WTC11 (cell line): ENCODE data around the gene MPEG1. TPM values are rescaled to one million over a fixed set of nuclear protein-coding genes. Genes with fewer than 3 reads are reported as not detected.

ENCODE experiments used
- ATAC-seq: fragments of 200-7000 bp; cut with Tn5 transposase; 2 replicates; pipeline ENCODE4 v1.10.0; 2021; ENCODE audit warnings: mild to moderate bottlenecking, moderate library complexity
- CTCF ChIA-PET: fragments of 300-600 bp; sonication (Branson Sonifier 250); formaldehyde crosslinking; loops from one replicate; lab custom pipeline; 2021; ENCODE audit warnings: antibody characterized with exemption; lab: Charles Lee
- POLR2A ChIA-PET: fragments of 350-600 bp; sonication (Branson Sonifier 250); formaldehyde crosslinking; loops from one replicate; lab custom pipeline; 2021; ENCODE audit warnings: antibody characterized with exemption; lab: Charles Lee
- DNase-seq: peaks from one replicate; pipeline ENCODE4 v3.0.0; 2021; ENCODE audit warnings: low spot score
- H3K27ac Mint-ChIP-seq: 2 replicates; pipeline ENCODE4 v1.8.0; 2021; ENCODE audit warnings: mixed read lengths
- H3K27me3 Mint-ChIP-seq: 2 replicates; pipeline ENCODE4 v1.8.0; 2021; ENCODE audit warnings: low read depth, mild to moderate bottlenecking, moderate library complexity, mixed read lengths
- H3K36me3 Mint-ChIP-seq: 2 replicates; pipeline ENCODE4 v1.8.0; 2021; ENCODE audit warnings: mixed read lengths
- H3K4me1 Mint-ChIP-seq: 2 replicates; pipeline ENCODE4 v1.8.0; 2022; ENCODE audit warnings: mixed read lengths
- H3K4me3 Mint-ChIP-seq: 2 replicates; pipeline ENCODE4 v1.8.0; 2021; ENCODE audit warnings: mild to moderate bottlenecking, moderate library complexity, mixed read lengths
- H3K9me3 Mint-ChIP-seq: 2 replicates; pipeline ENCODE4 v1.8.0; 2021; ENCODE audit warnings: mixed read lengths
- CBFB ChIP-seq: sonication (generic); formaldehyde crosslinking; IDR thresholded peaks from 2 replicates; pipeline ENCODE4 v1.8.1; 2022; ENCODE audit warnings: mild to moderate bottlenecking, low read depth, missing genetic modification reagents
- ELF4 ChIP-seq: sonication (generic); formaldehyde crosslinking; IDR thresholded peaks from 2 replicates; pipeline ENCODE4 v1.8.1; 2022; ENCODE audit warnings: low read depth, mild to moderate bottlenecking, moderate library complexity, missing genetic modification reagents
- GTF2I ChIP-seq: fragments of 250-450 bp; sonication (Bioruptor Pico); conservative IDR thresholded peaks from 2 replicates; pipeline ENCODE4 v1.4.0; 2021; ENCODE audit warnings: mild to moderate bottlenecking
- HMGA2 ChIP-seq: fragments of 250-450 bp; sonication (Bioruptor Pico); IDR thresholded peaks from 2 replicates; pipeline ENCODE4 v1.4.0; 2021; ENCODE audit warnings: mild to moderate bottlenecking, moderate library complexity
- MYBL2 ChIP-seq: sonication (generic); formaldehyde crosslinking; IDR thresholded peaks from 2 replicates; pipeline ENCODE4 v1.8.1; 2023; ENCODE audit warnings: mild to moderate bottlenecking, moderate library complexity, missing genetic modification reagents
- NFE2L1 ChIP-seq: sonication (generic); formaldehyde crosslinking; IDR thresholded peaks from 2 replicates; pipeline ENCODE4 v1.8.1; 2023; ENCODE audit warnings: missing genetic modification reagents
- NFYB ChIP-seq: sonication (generic); formaldehyde crosslinking; conservative IDR thresholded peaks from 2 replicates; pipeline ENCODE4 v1.8.0; 2022; ENCODE audit warnings: low read depth, missing genetic modification reagents
- NR3C1 ChIP-seq: sonication (generic); formaldehyde crosslinking; conservative IDR thresholded peaks from 2 replicates; pipeline ENCODE4 v1.8.1; 2023; ENCODE audit warnings: low read depth, mild to moderate bottlenecking, missing genetic modification reagents
- OVOL2 ChIP-seq: fragments of 250-450 bp; sonication (Bioruptor Pico); IDR thresholded peaks from 2 replicates; pipeline ENCODE4 v1.9.0; 2021; ENCODE audit warnings: mild to moderate bottlenecking, borderline replicate concordance
- ZNF121 ChIP-seq: sonication (generic); formaldehyde crosslinking; IDR thresholded peaks from 2 replicates; pipeline ENCODE4 v1.8.0; 2023; ENCODE audit warnings: missing genetic modification reagents
- ZNF219 ChIP-seq: sonication (generic); formaldehyde crosslinking; IDR thresholded peaks from 2 replicates; pipeline ENCODE4 v1.8.0; 2023; ENCODE audit warnings: missing genetic modification reagents, mild to moderate bottlenecking, borderline replicate concordance
- ZNF416 ChIP-seq: fragments of 250-450 bp; sonication (Bioruptor Pico); IDR thresholded peaks from 2 replicates; pipeline ENCODE4 v1.9.0; 2021; ENCODE audit warnings: mild to moderate bottlenecking, inconsistent platforms
- total RNA-seq: library from RNA; stranded (reverse); gene quantifications from 3 replicates; pipeline ENCODE4 v1.2.3, GENCODE V29; 2021
- TF ChIP-seq, protein P1 (sequence below): sonication (generic); formaldehyde crosslinking; IDR thresholded peaks from 2 replicates; pipeline ENCODE4 v1.8.0; 2022; ENCODE audit warnings: mild to moderate bottlenecking, missing genetic modification reagents
- TF ChIP-seq, protein P2 (sequence below): sonication (generic); formaldehyde crosslinking; IDR thresholded peaks from 2 replicates; pipeline ENCODE4 v1.8.0; 2023; ENCODE audit warnings: missing genetic modification reagents
- TF ChIP-seq, protein P3 (sequence below): sonication (generic); formaldehyde crosslinking; IDR thresholded peaks from 2 replicates; pipeline ENCODE4 v1.8.1; 2023; ENCODE audit warnings: mild to moderate bottlenecking, missing genetic modification reagents
- TF ChIP-seq, protein P4 (sequence below): sonication (generic); formaldehyde crosslinking; IDR thresholded peaks from 2 replicates; pipeline ENCODE4 v1.8.0; 2023; ENCODE audit warnings: missing genetic modification reagents, mild to moderate bottlenecking, borderline replicate concordance

The MPEG1 gene
- total RNA-seq, 1 experiment from 2014 or later: 0.09 TPM

DNA sequence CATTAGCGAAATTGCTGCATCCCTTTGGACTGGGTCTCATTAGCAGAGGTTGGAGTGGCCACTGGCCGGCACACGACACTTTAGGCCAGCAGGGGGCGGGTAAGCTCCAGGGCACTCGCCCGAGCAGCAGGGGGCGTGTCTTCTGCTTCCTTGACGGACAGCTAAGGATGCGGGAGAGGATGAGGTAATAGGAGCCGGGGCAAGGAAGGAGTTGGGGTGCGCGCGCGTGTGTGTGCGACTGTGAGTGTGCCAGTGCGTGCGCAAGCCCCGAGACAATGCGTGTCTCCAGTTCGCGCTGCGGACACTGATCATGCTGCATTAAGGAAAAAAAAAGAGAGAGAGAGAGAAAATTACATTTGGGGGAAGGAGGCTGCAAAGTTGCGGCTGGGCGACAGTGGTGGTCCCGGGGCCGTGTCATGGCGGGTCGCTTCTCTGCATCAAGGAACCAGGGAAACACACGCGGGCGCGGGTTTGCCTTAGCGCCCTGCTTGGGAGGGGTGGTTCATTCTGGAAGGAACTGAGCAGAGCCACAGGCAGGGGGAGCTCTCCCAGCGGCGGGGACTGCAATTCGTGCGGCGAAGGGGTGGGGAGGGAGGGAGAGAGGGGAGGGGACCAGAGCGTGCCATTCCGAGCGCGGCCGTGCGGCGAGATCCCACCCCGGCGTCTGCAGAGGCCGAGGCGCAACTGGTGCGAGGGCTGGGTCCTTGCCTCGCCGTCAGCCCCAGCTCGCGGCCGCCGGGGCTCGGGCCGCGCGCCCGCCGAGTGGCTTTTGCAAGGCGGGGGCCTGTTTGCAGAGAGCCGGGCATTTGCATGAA is 41.0 kb downstream of the MPEG1 start, which contains the start of gene DTX4 (continued):
- TF ChIP-seq, protein P1, sequence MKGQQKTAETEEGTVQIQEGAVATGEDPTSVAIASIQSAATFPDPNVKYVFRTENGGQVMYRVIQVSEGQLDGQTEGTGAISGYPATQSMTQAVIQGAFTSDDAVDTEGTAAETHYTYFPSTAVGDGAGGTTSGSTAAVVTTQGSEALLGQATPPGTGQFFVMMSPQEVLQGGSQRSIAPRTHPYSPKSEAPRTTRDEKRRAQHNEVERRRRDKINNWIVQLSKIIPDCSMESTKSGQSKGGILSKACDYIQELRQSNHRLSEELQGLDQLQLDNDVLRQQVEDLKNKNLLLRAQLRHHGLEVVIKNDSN (CRISPR knock-in tag): no peak
- TF ChIP-seq, protein P2, sequence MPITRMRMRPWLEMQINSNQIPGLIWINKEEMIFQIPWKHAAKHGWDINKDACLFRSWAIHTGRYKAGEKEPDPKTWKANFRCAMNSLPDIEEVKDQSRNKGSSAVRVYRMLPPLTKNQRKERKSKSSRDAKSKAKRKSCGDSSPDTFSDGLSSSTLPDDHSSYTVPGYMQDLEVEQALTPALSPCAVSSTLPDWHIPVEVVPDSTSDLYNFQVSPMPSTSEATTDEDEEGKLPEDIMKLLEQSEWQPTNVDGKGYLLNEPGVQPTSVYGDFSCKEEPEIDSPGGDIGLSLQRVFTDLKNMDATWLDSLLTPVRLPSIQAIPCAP (CRISPR knock-in tag): 0 out of 2 replicates have a peak, but pooled peaks have one; percentile 66
- no peak for TF ChIP-seq ZNF219 (CRISPR knock-in tag)
- no peak for TF ChIP-seq HMGA2 (CRISPR knock-in tag)
- peak; percentile 14; the same call in 1 of the 2 replicates for TF ChIP-seq NFE2L1 (CRISPR knock-in tag)
- no peak for TF ChIP-seq GTF2I (CRISPR knock-in tag)
- TF ChIP-seq, protein P3, sequence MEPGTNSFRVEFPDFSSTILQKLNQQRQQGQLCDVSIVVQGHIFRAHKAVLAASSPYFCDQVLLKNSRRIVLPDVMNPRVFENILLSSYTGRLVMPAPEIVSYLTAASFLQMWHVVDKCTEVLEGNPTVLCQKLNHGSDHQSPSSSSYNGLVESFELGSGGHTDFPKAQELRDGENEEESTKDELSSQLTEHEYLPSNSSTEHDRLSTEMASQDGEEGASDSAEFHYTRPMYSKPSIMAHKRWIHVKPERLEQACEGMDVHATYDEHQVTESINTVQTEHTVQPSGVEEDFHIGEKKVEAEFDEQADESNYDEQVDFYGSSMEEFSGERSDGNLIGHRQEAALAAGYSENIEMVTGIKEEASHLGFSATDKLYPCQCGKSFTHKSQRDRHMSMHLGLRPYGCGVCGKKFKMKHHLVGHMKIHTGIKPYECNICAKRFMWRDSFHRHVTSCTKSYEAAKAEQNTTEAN: peak; percentile 82; the same call in 1 of the 2 replicates
- 0 out of 2 replicates have a peak, but pooled peaks have one; percentile 10 for TF ChIP-seq NFYB
- TF ChIP-seq ZNF121 (CRISPR knock-in tag): peak; percentile 78
- no peak for TF ChIP-seq OVOL2 (CRISPR knock-in tag)
- TF ChIP-seq, protein P4, sequence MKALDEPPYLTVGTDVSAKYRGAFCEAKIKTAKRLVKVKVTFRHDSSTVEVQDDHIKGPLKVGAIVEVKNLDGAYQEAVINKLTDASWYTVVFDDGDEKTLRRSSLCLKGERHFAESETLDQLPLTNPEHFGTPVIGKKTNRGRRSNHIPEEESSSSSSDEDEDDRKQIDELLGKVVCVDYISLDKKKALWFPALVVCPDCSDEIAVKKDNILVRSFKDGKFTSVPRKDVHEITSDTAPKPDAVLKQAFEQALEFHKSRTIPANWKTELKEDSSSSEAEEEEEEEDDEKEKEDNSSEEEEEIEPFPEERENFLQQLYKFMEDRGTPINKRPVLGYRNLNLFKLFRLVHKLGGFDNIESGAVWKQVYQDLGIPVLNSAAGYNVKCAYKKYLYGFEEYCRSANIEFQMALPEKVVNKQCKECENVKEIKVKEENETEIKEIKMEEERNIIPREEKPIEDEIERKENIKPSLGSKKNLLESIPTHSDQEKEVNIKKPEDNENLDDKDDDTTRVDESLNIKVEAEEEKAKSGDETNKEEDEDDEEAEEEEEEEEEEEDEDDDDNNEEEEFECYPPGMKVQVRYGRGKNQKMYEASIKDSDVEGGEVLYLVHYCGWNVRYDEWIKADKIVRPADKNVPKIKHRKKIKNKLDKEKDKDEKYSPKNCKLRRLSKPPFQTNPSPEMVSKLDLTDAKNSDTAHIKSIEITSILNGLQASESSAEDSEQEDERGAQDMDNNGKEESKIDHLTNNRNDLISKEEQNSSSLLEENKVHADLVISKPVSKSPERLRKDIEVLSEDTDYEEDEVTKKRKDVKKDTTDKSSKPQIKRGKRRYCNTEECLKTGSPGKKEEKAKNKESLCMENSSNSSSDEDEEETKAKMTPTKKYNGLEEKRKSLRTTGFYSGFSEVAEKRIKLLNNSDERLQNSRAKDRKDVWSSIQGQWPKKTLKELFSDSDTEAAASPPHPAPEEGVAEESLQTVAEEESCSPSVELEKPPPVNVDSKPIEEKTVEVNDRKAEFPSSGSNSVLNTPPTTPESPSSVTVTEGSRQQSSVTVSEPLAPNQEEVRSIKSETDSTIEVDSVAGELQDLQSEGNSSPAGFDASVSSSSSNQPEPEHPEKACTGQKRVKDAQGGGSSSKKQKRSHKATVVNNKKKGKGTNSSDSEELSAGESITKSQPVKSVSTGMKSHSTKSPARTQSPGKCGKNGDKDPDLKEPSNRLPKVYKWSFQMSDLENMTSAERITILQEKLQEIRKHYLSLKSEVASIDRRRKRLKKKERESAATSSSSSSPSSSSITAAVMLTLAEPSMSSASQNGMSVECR (CRISPR knock-in tag): 0 out of 2 replicates have a peak, but pooled peaks have one; percentile 61
- no peak for TF ChIP-seq ZNF416 (CRISPR knock-in tag)

DNA sequence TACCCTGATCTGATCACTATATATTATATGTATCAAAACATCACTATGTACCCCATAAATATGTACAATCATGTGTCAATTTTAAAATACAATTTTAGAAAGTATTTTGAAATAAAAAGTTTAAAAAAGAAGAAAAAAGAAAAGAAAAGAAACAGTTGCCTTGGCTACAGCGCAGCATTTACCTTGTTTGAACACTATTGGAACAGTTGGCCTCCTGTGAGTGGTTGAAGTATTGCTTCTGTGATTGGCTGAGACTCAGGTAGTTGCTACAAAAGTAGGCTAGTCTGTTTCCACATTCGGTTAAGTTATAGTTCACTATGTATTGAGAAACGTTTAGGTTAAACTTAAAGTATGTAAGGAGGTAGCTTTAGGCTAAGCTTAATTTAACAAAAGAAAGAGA is 48.7 kb downstream of the MPEG1 start:
- DNase-seq (no peak), ATAC-seq (no peak)
- Mint-ChIP-seq H3K4me1 (no peaks in the 10 kb centered on the region), H3K36me3 (no peaks in the 10 kb centered on the region), H3K27me3 (no peaks in the 10 kb centered on the region; the same call in 1 of the 2 replicates), H3K9me3 (peaks cover 11% of the 10 kb centered on the region)
- POLR2A ChIA-PET: no interaction called here
- TF ChIP-seq ELF4 (CRISPR knock-in tag) (no peak), MYBL2 (CRISPR knock-in tag) (no peak), GTF2I (CRISPR knock-in tag) (no peak), NR3C1 (no peak), CBFB (CRISPR knock-in tag) (no peak)
- TF ChIP-seq, protein P2 (CRISPR knock-in tag): no peak
- TF ChIP-seq, all 79 proteins: peak for 0
- CTCF ChIA-PET: interaction anchor here (1.1 to 1.4 kb wide), 2 partner anchors 22 to 38 kb away, joined by 3 to 5 read pairs; no protein-coding TSS in a partner anchor
- Mint-ChIP-seq H3K27ac (no peak overlapping the region), H3K4me3 (no peak overlapping the region)

Other genes with a start within 250 kb of the MPEG1 start
- gene GLYATL1B, start 126.6 kb downstream of the MPEG1 start, total RNA-seq: 0.21 TPM in 1 of 3 replicates, not detected in the others
- 16.3 to 25.5 TPM (median 17.7 TPM) in 3 replicates for gene FAM111B, start 105.7 kb downstream of the MPEG1 start, total RNA-seq
- gene FAM111A, start 70.1 kb downstream of the MPEG1 start, total RNA-seq: 18.8 to 24.4 TPM (median 22.0 TPM) in 3 replicates
- gene DTX4, start 40.8 kb downstream of the MPEG1 start, total RNA-seq: 12.3 to 15.5 TPM (median 12.8 TPM) in 3 replicates
- gene OR5AN1, start 146.0 kb upstream of the MPEG1 start, total RNA-seq: not detected in 3 replicates
- gene OR5A2, start 213.5 kb upstream of the MPEG1 start, total RNA-seq: not detected in 3 replicates
- gene OR5A1, start 223.5 kb upstream of the MPEG1 start, total RNA-seq: not detected in 3 replicates
- not detected in 3 replicates for gene OR4D6, start 244.0 kb upstream of the MPEG1 start, total RNA-seq